Right kidney (tissue), 9 donors: ENCODE measurements around the gene CXorf65.

Experiments
- DNase-seq: peaks from one replicate; pipeline ENCODE4 v3.0.0-alpha.2; 2016
- long read RNA-seq, 8 donors: transcript quantifications; one replicate each; lab custom pipeline, GENCODE V29; 2026

Gene CXorf65
- long read RNA-seq, donor 1 = 0 reads
- long read RNA-seq, donor 2 = 0 reads
- long read RNA-seq, donor 3 = 0 reads
- long read RNA-seq, donor 4 = 0 reads
- long read RNA-seq, donor 5 = 0 reads
- long read RNA-seq, donor 6 = 0 reads
- long read RNA-seq, donor 7, partial matches to known transcripts = 0 of 1 reads
- long read RNA-seq, donor 7, other reads (novel, unspliced or antisense) = 0 of 1 reads
- long read RNA-seq, donor 8 = 0 reads

DNA sequence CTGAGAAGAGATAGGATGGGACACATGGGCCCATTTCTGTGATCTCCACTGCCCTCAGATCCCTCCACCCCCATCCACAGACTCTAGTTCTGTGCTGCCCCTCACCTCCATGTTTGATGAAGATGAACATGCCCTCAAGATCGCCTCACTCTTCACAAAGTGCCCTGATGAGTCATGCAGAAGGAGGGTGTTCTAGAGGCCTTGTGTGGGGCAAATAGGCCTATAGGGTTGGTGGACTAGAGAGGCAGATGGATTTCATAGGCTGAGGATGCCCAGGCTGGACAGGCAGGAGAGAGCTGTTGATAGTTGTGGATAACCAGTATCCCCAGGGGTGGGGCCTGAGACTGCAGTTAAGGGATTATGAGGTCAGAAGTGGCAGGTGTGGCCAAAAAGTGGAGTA is at the start of gene CXorf65:
Gene CXorf65 (minus strand): TSS at position 314 of the 400 bp plus-strand sequence. CDS start 184 bp downstream, at position 130.
- no peak for DNase-seq

DNA sequence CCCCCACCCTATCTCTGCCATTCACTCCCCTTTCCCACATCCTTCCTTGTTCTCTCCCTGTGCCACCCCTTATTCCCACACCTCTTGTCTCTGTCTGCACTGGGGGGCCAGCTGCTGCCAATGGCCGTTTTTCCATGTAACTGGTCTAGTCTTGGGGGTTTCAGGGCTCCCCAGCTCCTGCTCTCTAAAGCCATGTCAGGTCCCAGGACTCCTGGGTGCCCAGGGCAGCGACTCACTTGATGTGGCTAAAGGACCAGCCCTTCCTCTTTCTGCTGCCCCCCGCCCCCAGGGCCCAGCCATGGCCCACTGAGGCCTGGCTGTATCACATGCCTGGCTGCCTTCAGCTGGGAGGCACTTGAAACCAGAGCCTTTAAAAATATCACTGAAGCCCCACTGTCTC is 48.1 kb upstream of the CXorf65 start:
- DNase-seq = no peak

DNA sequence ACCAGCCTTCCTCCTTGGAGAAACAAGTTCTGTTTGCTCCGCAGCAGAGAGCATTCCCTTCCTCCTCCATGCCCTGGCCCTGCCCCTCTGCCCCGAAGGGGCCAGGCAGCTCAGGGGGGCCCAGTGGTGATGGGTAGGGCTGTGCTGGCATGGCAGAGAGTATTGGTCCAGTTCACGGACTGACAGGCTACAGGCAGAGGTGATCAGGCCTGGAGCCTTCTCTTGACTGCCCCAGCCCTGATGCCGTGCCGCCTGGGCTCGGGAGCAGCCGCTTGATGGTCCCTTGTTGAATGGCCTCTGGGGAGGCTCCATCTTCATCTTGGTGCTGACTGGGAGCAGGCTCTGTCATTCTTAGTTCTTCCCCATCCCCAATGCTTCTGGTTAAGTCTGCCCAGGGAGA is 47.7 kb upstream of the CXorf65 start:
- no peak for DNase-seq

DNA sequence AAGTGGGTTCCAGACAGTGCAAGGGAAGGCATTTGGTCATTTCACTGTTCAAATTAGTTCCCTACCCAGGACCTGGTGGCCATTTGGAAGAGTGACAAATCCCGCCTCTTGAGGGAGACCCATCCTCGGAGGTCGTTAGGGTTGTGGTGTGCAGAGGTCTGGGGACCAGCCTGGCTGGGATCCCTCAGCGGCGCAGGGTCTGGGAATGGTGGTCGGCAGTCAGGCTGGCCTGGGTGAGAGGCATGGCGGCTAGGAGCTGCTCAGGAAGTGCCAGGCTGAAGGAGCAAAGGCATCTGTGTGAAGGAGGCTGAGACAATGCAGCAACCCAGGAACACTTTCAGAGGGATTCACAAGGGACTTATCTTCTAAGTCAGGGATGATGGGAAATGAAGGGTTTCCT is 44.8 kb upstream of the CXorf65 start:
- no peak for DNase-seq

DNA sequence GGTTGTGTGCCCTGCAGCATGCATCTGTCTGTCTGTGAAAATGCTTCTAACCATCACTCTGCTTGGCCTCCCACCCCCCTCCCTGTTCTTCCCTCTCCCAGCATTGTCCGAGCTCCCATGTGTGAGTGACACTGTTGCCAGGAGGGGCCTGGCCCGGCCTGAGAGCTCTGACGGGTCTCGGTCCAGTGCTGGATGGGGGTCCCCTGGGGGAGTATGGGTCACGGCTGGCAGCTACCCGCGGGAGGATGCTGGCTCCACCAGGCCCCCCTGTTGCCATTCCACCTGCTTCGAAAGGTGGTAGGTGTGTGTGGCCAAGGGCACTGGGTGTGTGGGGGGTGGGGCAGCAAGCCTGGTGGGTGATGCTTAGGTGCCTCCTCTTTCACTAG is 41.7 kb upstream of the CXorf65 start:
- DNase-seq = no peak

DNA sequence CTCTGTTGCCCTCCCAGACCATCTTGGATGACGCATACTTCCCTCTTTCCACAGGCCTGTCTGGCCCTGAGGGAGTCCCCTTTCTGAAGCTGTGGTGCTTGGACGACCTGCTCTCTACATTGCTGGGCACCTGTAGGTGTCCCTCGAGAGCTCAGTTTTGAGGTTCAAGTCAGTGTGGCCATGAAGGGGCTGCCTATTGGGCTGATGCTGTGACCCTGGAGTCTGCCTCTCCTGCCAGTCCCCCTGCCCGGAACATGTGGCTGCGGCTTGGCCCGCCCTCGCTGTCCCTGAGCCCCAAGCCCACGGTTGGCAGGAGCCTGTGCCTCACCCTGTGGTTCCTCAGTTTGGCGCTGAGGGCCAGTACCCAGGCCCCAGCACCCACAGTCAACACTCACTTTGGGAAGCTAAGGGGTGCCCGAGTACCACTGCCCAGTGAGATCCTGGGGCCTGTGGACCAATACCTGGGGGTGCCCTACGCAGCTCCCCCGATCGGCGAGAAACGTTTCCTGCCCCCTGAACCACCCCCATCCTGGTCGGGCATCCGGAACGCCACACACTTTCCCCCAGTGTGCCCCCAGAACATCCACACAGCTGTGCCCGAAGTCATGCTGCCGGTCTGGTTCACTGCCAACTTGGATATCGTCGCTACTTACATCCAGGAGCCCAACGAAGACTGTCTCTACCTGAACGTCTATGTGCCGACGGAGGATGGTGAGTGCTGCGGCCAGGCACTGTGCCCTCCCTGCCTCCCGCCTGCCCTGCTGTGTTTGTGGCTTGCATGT is 41.1 kb upstream of the CXorf65 start:
- no peak for DNase-seq

DNA sequence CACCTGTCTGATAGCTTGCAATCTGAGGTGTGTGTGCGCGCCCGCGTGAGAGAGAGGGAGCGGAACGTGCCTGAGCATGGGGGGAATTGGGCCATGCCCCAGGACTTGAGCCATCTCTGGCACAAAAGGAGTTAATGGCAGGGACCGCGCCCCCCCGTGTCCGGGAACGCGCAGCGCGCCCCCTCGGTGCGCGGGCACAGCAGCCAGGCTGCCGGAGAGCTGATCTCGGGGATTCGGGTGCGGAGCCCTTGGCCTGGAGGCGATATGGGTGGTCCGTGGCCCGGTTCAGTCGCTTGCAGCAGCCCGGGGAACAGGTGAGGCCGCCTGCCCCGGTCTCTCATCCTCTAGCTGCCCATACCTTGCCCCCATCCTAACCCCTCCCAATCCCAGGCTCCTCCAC is 38.1 kb upstream of the CXorf65 start, which contains the start of gene NLGN3:
Gene NLGN3 (plus strand): TSS at position 191 of the 400 bp plus-strand sequence. CDS start 2,909 bp downstream, outside the sequence.
- peak; percentile 30 for DNase-seq

DNA sequence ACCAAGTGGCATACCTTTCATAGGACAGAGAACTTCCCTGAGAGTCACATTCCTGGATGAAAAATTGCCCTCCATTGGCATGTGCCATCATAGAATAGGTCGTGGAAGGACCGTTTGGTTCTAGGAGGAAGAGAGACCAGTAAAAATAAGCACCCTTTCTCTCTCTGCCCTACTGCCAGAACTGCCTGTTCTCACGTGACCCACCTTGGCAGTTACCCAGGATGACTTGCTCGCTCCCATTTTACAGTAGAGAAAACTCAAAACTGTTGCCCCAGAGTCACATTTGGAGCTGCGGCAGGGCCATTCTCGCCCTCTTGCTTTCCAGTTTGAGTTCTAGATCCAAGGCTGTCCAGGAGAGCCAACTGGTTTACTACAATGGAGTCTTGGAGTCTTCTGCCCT is 37.0 kb upstream of the CXorf65 start:
- no peak for DNase-seq

DNA sequence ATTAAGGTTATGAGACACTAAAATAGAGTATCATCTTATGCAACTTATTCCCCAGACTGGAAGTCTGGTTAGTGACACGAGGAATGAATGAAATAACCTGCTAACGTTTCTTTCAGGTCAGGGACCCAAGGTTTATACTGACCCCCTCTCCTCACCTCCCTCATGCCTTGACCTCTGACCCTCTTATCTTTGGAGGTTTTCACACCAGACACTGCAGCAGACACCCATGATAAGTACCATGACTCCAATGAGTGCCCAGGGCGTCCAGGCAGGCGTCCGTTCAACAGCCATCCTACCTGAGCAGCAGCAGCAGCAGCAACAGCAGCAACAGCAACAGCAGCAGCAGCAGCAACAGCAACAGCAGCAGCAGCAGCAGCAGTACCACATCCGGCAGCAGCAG is 33.9 kb upstream of the CXorf65 start:
- no peak for DNase-seq

DNA sequence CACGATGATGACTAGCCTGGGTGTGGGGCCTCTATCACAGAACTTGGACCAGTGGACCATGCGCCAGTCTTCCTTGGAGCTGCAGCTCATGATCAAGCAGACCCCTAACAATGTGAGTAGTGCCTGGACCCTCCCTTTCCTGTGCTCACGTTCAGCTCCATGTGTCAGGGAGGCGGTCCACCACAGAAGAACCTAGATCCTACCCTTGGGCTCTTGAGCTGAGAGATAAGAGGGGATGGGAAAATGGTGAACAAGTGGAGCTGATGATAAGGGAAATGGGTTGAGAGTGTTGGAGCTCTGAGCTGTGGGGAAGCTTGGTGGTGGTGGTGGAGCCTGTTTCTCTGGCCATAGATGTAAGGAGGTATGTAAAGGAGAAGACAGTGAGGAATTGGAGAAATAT is 25.0 kb upstream of the CXorf65 start:
- no peak for DNase-seq

DNA sequence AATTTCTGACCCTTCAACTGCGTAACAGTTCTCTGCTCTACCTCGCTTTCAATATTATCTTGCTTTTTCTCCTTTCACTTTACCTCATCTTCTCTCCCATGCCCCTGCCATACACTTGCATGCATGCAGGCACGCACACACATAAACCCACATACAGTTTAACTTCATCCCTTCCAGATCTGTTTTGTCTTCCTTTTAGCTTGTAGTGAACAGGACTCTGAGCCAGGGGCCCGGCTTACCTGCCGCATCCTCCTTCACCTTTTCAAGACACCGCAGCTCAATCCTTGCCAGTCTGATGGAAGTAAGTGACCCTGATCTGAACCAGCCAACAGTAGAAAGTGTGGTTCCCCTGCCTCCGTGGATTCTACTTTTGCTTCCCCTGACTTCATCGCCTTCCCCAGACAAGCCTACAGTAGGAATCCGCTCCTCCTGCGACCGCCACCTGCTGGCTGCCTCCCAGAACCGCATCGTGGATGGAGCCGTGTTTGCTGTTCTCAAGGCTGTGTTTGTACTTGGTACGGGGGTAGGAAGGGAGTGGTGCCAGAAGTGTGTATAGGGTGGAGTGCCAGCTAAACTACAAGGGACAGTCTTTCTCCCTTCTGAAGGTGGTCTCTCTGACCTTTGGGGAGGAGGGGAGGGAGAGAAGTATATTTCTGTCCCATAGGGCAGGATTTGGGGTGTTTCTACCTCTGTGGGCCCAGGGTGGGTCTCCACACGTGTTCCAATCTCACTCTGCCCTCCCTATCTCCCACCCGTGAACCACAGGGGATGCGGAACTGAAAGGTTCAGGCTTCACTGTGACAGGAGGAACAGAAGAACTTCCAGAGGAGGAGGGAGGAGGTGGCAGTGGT is 22.6 kb upstream of the CXorf65 start:
- DNase-seq = peak; percentile 39

DNA sequence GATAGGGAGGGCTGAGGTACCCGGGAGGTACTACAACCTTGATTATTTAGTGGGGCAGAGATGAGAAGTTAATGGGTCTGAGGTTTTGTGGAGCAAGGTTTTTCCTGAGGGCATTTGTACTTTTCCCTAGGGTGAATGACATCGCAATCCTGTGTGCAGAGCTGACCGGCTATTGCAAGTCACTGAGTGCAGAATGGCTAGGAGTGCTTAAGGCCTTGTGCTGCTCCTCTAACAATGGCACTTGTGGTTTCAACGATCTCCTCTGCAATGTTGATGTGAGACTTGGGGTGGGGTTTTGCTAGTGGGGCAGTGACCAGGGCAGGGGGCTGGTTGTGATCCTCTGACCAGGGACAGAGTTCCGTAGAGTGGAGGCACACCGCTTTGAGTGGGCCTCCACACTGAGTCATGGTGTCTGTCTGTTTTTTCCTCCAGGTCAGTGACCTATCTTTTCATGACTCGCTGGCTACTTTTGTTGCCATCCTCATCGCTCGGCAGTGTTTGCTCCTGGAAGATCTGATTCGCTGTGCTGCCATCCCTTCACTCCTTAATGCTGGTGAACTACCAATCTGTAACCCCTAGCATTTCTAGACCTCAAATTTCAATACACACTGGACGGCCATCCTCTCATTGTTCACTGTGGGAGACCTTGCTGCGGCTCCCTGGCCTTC is 21.8 kb upstream of the CXorf65 start:
- DNase-seq = no peak

DNA sequence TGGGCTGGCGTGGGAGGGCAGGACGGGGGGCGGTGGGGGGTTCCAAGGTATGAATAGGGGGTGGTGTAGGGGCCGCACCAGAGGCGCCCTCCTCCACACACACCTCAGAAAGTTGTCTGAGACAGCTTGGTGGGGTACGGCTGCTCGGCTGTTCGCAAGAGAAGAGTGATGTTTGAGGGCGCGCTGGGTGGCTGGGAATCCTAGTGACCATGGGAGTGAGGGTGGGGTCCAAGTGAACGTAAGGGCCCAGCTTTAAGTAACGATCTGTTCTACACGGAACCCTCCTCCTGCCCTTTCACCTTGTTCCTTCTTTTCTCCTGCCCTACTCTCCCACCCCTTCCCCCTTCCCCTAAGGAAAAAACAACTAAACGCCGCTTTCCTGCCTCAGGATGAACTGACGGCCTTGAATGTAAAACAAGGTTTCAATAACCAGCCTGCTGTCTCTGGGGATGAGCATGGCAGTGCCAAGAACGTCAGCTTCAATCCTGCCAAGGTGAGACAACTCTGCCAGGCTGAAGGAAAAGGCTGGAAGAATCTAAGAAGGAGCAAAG is 12.5 kb upstream of the CXorf65 start:
- no peak for DNase-seq

DNA sequence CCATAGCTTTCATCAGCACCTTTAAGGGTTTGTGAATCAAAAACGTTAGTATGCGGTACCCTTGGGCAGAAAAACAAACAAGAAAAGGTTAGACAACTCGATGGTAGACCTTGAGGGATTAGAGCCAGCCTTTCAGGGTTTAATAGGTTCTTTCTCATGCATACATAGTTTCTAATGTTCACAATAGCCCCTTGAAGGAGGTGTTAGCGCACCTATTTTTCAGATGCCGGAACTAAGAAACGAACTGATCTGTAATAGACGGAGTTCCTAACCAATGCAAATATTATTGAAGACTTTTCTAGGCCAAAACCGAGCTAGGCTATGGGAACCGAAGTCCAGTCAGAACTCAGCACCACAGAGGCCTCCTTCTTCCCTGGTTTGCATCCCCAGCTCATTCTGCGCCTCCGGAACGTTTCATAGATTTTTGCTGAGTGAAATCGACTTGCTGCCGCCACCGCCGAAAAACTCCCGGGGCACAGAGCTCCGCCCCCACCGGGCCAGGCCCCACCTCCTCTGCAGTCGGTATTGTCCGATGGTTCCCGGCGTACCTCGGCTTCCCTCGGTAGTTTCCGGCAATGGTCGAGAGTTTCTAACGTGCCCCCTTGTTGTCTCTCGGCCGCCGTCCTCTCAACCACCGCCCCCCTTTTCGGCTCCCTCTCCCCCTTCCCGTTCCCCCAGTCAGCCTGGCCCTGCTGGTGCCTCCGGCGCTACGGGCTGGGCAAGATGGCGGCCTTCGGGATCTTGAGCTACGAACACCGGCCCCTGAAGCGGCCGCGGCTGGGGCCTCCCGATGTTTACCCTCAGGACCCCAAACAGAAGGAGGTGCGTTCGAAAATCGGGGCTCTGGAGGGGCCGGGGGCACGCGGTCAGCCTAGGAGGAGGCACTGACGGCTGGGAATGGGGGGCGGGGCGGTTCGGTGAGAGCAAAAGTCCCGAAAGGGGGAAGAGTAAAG is 11.8 kb upstream of the CXorf65 start, which contains the start of gene MED12:
Gene MED12 (plus strand): TSS at position 565 of the 953 bp plus-strand sequence. CDS start 159 bp downstream, at position 724.
- peak; percentile 64 for DNase-seq

DNA sequence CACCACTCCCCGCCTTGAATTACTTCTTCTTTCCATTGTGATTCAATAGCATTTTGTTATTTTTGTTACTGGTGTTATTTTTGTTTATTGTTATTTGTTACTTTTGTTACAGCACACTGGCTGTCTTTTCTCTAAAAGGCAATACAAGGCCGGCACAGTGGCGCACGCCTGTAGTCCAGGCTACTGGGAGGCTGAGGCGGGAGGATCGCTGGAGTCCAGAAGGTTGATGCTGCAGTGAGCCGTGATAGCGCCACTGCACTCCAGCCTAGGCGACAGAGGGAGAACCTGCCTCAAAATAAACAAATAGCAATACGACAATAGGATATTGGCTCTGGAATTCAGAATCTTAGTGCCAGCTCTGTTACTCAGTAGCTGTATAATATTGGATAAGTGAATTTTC is 10.8 kb upstream of the CXorf65 start:
- DNase-seq = no peak

DNA sequence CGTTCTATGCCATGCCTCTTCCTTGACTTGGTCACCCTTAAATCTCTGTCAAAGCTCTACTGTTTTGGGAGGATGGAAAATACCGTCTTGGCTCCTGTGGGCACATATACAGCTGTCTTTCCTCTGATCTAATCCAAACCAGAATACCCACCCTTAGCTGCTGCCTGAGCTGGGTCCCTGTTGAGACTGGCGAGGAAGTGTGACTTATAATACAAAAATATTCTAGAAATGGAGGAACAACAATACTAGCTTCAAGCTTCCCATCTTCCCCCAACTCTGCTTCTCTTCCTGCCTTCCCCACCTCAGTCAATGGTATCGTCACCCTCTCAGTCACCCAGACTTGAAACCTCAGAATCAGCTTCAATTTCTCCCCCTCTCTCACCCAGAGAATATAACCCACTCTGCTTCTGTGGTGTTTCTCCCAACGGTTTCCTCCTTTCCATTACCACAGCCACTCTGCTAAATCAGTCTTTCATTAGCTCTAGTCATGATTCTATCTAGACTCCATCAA is 5.4 kb upstream of the CXorf65 start:
- DNase-seq = no peak

DNA sequence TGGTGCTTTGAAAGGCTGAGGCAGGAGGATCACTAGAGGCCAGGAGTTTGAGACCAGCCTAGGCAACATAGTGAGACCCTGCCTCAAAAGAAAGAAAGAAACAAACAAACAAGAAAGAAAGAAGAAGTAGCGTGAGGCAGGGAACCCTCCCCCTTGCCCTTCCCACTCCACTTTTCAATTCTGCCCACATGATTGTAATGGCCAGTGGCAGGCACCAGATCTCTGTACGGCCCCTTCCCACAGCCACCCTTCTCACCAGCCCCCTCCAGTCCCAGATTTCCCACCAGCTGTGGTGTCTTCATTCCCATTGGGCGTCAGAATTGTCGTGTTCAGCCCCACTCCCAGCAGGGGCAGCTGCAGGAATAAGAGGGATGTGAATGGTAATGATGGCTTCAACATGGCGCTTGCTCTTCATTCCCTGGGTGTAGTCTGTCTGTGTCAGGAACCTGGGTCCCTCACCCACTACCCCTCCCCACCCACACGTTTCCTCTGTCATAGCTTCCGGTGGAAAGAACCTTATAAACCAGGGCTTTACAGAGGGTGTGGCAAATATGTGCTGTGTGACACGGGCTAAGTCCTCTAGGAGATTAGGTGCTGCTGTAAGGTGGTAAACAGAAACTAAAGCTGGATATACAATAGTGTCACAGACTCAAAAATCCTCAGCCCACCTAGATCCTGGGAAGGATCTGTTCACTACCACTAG is 4.8 kb upstream of the CXorf65 start, which contains the start of gene IL2RG:
Gene IL2RG (minus strand): TSS at position 437 of the 703 bp plus-strand sequence. CDS start 38 bp downstream, at position 399.
- no peak for DNase-seq

DNA sequence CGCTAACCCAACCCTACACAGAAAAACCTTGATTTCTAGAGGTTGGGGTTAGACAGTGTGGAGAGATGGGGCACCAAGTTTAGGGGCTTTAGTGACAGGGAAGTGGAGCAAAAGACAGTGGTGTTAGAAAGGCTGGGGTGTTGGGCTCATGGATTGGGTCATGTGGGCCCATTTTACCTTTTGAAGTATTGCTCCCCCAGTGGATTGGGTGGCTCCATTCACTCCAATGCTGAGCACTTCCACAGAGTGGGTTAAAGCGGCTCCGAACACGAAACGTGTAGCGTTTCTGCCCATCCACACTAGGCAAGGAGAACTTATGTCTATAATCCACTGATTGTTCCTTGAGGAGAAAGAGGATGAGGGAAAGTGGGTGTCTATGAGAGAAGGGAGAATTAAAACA is 2.5 kb upstream of the CXorf65 start:
- DNase-seq = no peak

DNA sequence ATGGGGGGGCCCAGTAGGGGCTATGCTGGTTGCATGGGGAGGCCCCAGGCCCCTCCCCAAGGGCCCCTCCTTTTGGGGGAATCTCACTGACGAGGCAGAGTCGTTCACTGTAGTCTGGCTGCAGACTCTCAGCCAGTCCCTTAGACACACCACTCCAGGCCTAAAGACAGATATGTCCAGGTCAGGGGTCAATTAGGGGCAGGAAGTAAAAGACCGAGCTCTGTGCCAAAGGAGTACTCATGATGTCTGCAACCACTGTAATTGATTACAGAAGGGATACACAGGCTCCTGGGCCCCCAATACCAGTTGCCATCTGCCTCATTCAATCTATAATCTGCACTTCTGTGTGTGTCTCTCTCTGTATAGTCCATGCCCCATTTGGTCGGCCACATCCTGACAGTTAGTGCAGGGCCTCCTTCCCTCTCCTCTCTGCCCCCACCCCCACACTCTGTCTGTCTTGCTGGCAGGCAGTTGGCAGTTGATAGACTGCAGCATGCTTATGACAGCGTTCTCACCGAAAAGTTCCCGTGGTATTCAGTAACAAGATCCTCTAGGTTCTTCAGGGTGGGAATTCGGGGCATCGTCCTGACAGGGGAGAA is 1.3 kb upstream of the CXorf65 start:
- no peak for DNase-seq
